OCI-LY1 (cell line): ENCODE measurements around the gene TPD52L1.

Experiments
- CTCF ChIP-seq: fragments of 200-600 bp; sonication (generic), shearing (Covaris generic); IDR thresholded peaks from 2 replicates; pipeline ENCODE4 v1.5.1; 2017; ENCODE audit warnings: mild to moderate bottlenecking, antibody characterized with exemption, low read length, moderate library complexity, mixed read lengths
- EZH2 ChIP-seq: fragments of 200-600 bp; sonication (generic), shearing (Covaris generic); IDR thresholded peaks from 2 replicates; pipeline ENCODE4 v1.8.0; 2017; ENCODE audit warnings: borderline replicate concordance, mixed run types, mild to moderate bottlenecking, antibody characterized with exemption, low read length, moderate library complexity, mixed read lengths

GRCh38 chr6:125194941-125195340 lies 41.4 kb downstream of the TPD52L1 start:
- TF ChIP-seq CTCF (no peak), EZH2 (no peak)
